Neural progenitor cell (in vitro differentiated cells): ENCODE measurements around the gene ODC1. TPM values are rescaled to one million over a fixed set of nuclear protein-coding genes. Genes with fewer than 3 reads are reported as not detected.
A peak's percentile ranks its signal among the peaks of the same experiment; 100 is the strongest.

Source experiments
- DNase-seq: peaks from one replicate; pipeline ENCODE4 v3.0.0-alpha.2; 2016; ENCODE audit warnings: low spot score
- H2AFZ ChIP-seq: fragments of 200-600 bp; sonication (generic); replicated peaks from 2 replicates; pipeline ENCODE4 v1.6.1; 2016; ENCODE audit warnings: antibody characterized with exemption
- H3F3A ChIP-seq: fragments of 200-600 bp; sonication (generic); 2 replicates; pipeline ENCODE4 v1.6.1; 2016; ENCODE audit warnings: antibody characterized with exemption, low read depth
- H3K27ac ChIP-seq: fragments of 200-600 bp; sonication (generic); 2 replicates; pipeline ENCODE4 v1.5.1; 2016; ENCODE audit warnings: mild to moderate bottlenecking
- H3K27me3 ChIP-seq: fragments of 200-600 bp; sonication (generic); 2 replicates; pipeline ENCODE4 v1.6.1; 2016; ENCODE audit warnings: mild to moderate bottlenecking, moderate library complexity
- H3K36me3 ChIP-seq: fragments of 200-600 bp; sonication (generic); 2 replicates; pipeline ENCODE4 v1.5.1; 2016
- H3K4me1 ChIP-seq: fragments of 200-600 bp; sonication (generic); 2 replicates; pipeline ENCODE4 v1.6.1; 2016; ENCODE audit warnings: mixed run types
- H3K4me2 ChIP-seq: fragments of 200-600 bp; sonication (generic); 2 replicates; pipeline ENCODE4 v1.6.1; 2016
- H3K4me3 ChIP-seq: fragments of 200-600 bp; sonication (generic); 2 replicates; pipeline ENCODE4 v1.5.1; 2016
- H3K79me2 ChIP-seq: fragments of 200-600 bp; sonication (generic); 2 replicates; pipeline ENCODE4 v1.6.1; 2016; ENCODE audit warnings: low read depth
- H3K9ac ChIP-seq: fragments of 200-600 bp; sonication (generic); 2 replicates; pipeline ENCODE4 v1.6.1; 2016
- H3K9me3 ChIP-seq: fragments of 200-600 bp; sonication (generic); 2 replicates; pipeline ENCODE4 v1.5.1; 2016; ENCODE audit warnings: low read depth
- H4K20me1 ChIP-seq: fragments of 200-600 bp; sonication (generic); 2 replicates; pipeline ENCODE4 v1.6.1; 2016; ENCODE audit warnings: low read depth
- H3K27ac Mint-ChIP-seq: 3 replicates; pipeline ENCODE4 v1.8.0; 2021; ENCODE audit warnings: mixed read lengths
- H3K27me3 Mint-ChIP-seq: 2 replicates; pipeline ENCODE4 v1.8.0; 2022; ENCODE audit warnings: low read depth, mild to moderate bottlenecking, inconsistent platforms, moderate library complexity, mixed read lengths; ENCODE audit not compliant: insufficient read depth
- H3K36me3 Mint-ChIP-seq: 3 replicates; pipeline ENCODE4 v1.8.0; 2021; ENCODE audit warnings: mixed read lengths
- H3K4me1 Mint-ChIP-seq: 3 replicates; pipeline ENCODE4 v1.8.0; 2021; ENCODE audit warnings: mixed read lengths
- H3K4me3 Mint-ChIP-seq: 3 replicates; pipeline ENCODE4 v1.8.0; 2021; ENCODE audit warnings: mild to moderate bottlenecking, moderate library complexity, mixed read lengths
- H3K9me3 Mint-ChIP-seq: 3 replicates; pipeline ENCODE4 v1.8.0; 2020; ENCODE audit warnings: mixed read lengths
- CTCF ChIP-seq: fragments of 200-600 bp; sonication (generic); IDR thresholded peaks from 2 replicates; pipeline ENCODE4 v1.5.1; 2017; ENCODE audit warnings: antibody characterized with exemption, mild to moderate bottlenecking
- EZH2 ChIP-seq: fragments of 200-600 bp; sonication (generic); IDR thresholded peaks from 2 replicates; pipeline ENCODE4 v1.6.1; 2017; ENCODE audit warnings: antibody characterized with exemption, mild to moderate bottlenecking, moderate library complexity
- EZH2phosphoT487 ChIP-seq: fragments of 200-600 bp; sonication (generic); IDR thresholded peaks from 2 replicates; pipeline ENCODE4 v1.6.1; 2017; ENCODE audit warnings: antibody characterized with exemption
- total RNA-seq: library from RNA; depleted of rRNA; stranded (reverse); fragments of >200 nt; gene quantifications from 2 replicates; pipeline ENCODE4 v1.2.3, GENCODE V29; 2015; ENCODE audit warnings: low replicate concordance

The ODC1 gene
- total RNA-seq, 1 donor from 2014 or later: 437 TPM

- no peak for DNase-seq
- Histone ChIP-seq H3K9me3 (no peaks in the 10 kb centered on the region), H3K9ac (no peak overlapping the region), H3K36me3 (no peaks in the 10 kb centered on the region), H3K27me3 (no peaks in the 10 kb centered on the region), H3K4me2 (no peak overlapping the region), H3K79me2 (no peaks in the 10 kb centered on the region), H2AFZ (no peak overlapping the region), H4K20me1 (no peaks in the 10 kb centered on the region), H3K4me1 (peaks cover 7% of the 10 kb centered on the region), H3K27ac (no peak overlapping the region), H3K4me3 (no peak overlapping the region), H3F3A (no peaks in the 10 kb centered on the region)
- TF ChIP-seq EZH2 (no peak), EZH2phosphoT487 (no peak), CTCF (no peak)
- H3K4me1 Mint-ChIP-seq: peaks cover 14% of the 10 kb centered on the region
- H3K27me3 Mint-ChIP-seq: peaks cover 10% of the 10 kb centered on the region
- H3K9me3 Mint-ChIP-seq: peaks cover 2% of the 10 kb centered on the region
- no peak overlapping the region for H3K4me3 Mint-ChIP-seq
- H3K27ac Mint-ChIP-seq: no peak overlapping the region
- H3K36me3 Mint-ChIP-seq: no peaks in the 10 kb centered on the region
These were observed 34.8 kb upstream of the ODC1 start for GRCh38 chr2:10482913-10483312.

- no peak overlapping the region for H3K9ac ChIP-seq
- TF ChIP-seq EZH2phosphoT487 (no peak), CTCF (no peak), EZH2 (no peak)
- no peaks in the 10 kb centered on the region for H3F3A ChIP-seq
- H3K79me2 ChIP-seq: no peaks in the 10 kb centered on the region
- Mint-ChIP-seq H3K4me1 (peaks cover 18% of the 10 kb centered on the region), H3K27me3 (peaks cover 7% of the 10 kb centered on the region), H3K27ac (peak overlapping the region; percentile 55), H3K36me3 (no peaks in the 10 kb centered on the region), H3K9me3 (peaks cover 2% of the 10 kb centered on the region), H3K4me3 (no peak overlapping the region)
- H3K27me3 ChIP-seq: no peaks in the 10 kb centered on the region
- no peak overlapping the region for H3K4me2 ChIP-seq
- H3K27ac ChIP-seq: no peak overlapping the region
- H3K36me3 ChIP-seq: no peaks in the 10 kb centered on the region
- peaks cover 12% of the 10 kb centered on the region for H3K4me1 ChIP-seq
- H3K4me3 ChIP-seq: no peak overlapping the region
- no peaks in the 10 kb centered on the region for H3K9me3 ChIP-seq
- H2AFZ ChIP-seq: no peak overlapping the region
- no peak for DNase-seq
- H4K20me1 ChIP-seq: no peaks in the 10 kb centered on the region
These were observed 34.3 kb upstream of the ODC1 start for GRCh38 chr2:10482460-10482859.

GRCh38 chr2:10481666-10482157, 33.6 kb upstream of the ODC1 start:
- Histone ChIP-seq H3K4me2 (no peak overlapping the region), H3K79me2 (no peaks in the 10 kb centered on the region), H3F3A (no peaks in the 10 kb centered on the region), H3K4me1 (peaks cover 14% of the 10 kb centered on the region), H3K9me3 (no peaks in the 10 kb centered on the region), H4K20me1 (no peaks in the 10 kb centered on the region), H3K36me3 (no peaks in the 10 kb centered on the region), H3K9ac (no peak overlapping the region), H3K4me3 (no peak overlapping the region), H2AFZ (no peak overlapping the region), H3K27me3 (no peaks in the 10 kb centered on the region), H3K27ac (no peak overlapping the region)
- Mint-ChIP-seq H3K4me3 (no peak overlapping the region), H3K27me3 (peaks cover 7% of the 10 kb centered on the region), H3K4me1 (peaks cover 26% of the 10 kb centered on the region), H3K36me3 (no peaks in the 10 kb centered on the region), H3K9me3 (peaks cover 2% of the 10 kb centered on the region), H3K27ac (no peak overlapping the region)
- TF ChIP-seq CTCF (no peak), EZH2phosphoT487 (no peak), EZH2 (no peak)
- no peak for DNase-seq
